Activated T-cell treated with anti-CD3 and anti-CD28 coated beads, Interleukin-2, amount 50 U/mL, for 24 hours (primary cell): ENCODE data around the gene RASSF8.

ENCODE experiments used
- DNase-seq: peaks from one replicate; pipeline ENCODE4 v3.0.0-alpha.2; 2020
- H3K27ac Mint-ChIP-seq: 2 replicates; pipeline ENCODE4 v1.8.0; 2020; ENCODE audit warnings: mild to moderate bottlenecking, mixed read lengths
- H3K27me3 Mint-ChIP-seq: 2 replicates; pipeline ENCODE4 v1.8.0; 2020; ENCODE audit warnings: mixed read lengths
- H3K36me3 Mint-ChIP-seq: 2 replicates; pipeline ENCODE4 v1.8.0; 2020; ENCODE audit warnings: low read depth, mixed read lengths
- H3K4me1 Mint-ChIP-seq: 2 replicates; pipeline ENCODE4 v1.8.0; 2020; ENCODE audit warnings: low read depth, mixed read lengths
- H3K4me3 Mint-ChIP-seq: 2 replicates; pipeline ENCODE4 v1.8.0; 2020; ENCODE audit warnings: mild to moderate bottlenecking, moderate library complexity, mixed read lengths
- H3K9me3 Mint-ChIP-seq: 2 replicates; pipeline ENCODE4 v1.8.0; 2020; ENCODE audit warnings: mixed read lengths

Gene RASSF8

DNA sequence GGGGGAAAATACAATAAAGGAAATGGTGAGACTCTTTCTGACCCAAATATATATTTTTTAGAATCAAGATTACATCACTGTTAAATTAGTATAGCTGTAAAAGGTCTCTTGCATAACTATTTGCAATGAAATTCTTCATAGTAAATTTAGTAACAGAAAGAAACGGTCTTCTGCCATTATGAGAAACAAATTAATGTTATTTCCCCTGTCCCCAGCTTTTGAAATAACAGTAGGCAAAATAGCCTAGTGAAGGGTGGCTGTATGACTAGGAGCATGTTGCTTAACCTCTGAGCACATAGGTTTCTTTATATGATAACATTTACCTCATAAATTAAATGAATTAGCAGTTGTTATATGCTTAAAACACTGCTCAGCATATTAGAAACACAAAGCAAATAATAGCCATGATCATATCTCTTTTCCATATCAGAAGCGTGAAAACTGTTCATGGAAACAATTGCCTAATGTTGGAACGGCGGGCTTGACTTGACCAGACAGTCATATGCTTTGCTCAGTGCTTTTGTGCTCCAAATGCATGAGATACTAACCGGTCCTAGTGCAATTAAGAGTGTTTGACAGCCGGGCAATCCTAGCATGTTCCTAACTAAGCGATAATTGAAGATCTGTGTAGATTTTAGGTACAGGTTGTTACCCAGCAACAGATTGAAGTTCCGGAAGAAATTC, 142.3 kb downstream of the RASSF8 start:
- Mint-ChIP-seq H3K9me3 (no peaks in the 10 kb centered on the region), H3K27ac (no peak overlapping the region), H3K27me3 (peaks cover 17% of the 10 kb centered on the region), H3K36me3 (no peaks in the 10 kb centered on the region), H3K4me3 (no peak overlapping the region), H3K4me1 (no peaks in the 10 kb centered on the region)
- DNase-seq = no peak

DNA sequence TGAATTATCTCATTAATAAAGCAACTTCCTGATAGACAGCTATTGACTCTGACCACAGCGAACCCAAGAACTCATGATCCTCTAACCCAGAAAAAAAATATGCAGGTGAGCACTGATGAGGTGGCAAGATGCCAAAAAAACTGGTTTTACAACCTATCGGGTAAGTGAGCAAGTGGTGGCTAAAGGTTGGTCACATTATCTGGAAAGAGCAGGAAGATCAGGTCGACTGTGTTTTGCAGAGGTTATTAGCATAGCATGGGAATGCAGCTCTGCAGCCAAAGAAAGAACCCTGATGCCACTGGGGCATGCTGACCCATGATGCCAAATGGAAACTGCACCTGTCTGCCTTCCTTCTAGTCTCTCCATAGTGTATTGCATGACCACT, 142.9 kb downstream of the RASSF8 start:
- Mint-ChIP-seq H3K9me3 (no peaks in the 10 kb centered on the region), H3K4me3 (no peak overlapping the region), H3K27me3 (peaks cover 19% of the 10 kb centered on the region), H3K36me3 (no peaks in the 10 kb centered on the region), H3K4me1 (no peaks in the 10 kb centered on the region), H3K27ac (no peak overlapping the region)
- no peak for DNase-seq

DNA sequence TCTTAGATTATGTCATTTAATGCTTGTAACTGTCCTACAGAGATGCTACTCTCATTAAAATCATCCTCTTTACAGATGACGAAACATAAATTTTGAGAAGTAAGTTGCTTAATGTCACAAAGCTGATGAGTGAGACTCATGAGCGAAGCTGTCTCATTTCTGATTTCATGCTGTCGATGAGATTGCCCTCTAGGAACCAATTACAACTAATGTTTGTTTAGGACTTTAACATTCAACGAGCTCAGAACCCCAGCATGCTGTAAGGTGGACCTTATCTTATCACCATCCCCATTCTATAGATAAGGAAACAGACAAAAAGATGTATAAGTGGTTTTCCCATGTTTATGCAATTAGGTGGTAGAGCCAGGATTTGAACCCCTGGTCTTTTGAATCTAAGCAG, 143.3 kb downstream of the RASSF8 start:
- Mint-ChIP-seq H3K9me3 (no peaks in the 10 kb centered on the region), H3K4me1 (no peaks in the 10 kb centered on the region), H3K36me3 (no peaks in the 10 kb centered on the region), H3K4me3 (no peak overlapping the region), H3K27me3 (peaks cover 22% of the 10 kb centered on the region), H3K27ac (no peak overlapping the region)
- DNase-seq = no peak

DNA sequence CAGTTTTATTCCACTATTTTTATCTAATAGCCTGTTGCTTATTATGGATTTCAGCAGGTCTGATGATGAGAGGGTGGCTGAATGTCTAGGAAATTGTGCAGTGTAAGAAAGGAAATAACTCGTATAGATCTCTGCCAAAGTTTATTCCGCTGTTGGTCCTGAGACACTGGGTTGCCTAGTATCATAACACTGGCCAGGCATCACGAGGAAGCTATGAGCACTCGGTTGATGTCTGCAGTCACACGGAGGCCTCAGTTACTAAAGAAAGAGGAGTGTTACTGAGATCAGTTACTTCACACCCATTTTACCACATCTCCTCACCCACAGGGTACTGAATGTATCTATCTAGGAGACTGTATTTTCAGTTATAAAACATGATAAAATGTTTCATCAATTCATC, 144.5 kb downstream of the RASSF8 start:
- Mint-ChIP-seq H3K27ac (no peak overlapping the region), H3K27me3 (peaks cover 17% of the 10 kb centered on the region), H3K4me3 (no peak overlapping the region), H3K4me1 (no peaks in the 10 kb centered on the region), H3K9me3 (no peaks in the 10 kb centered on the region), H3K36me3 (no peaks in the 10 kb centered on the region)
- DNase-seq = no peak

- Mint-ChIP-seq H3K27ac (no peak overlapping the region), H3K4me3 (no peak overlapping the region), H3K27me3 (peaks cover 14% of the 10 kb centered on the region), H3K36me3 (no peaks in the 10 kb centered on the region), H3K4me1 (no peaks in the 10 kb centered on the region), H3K9me3 (no peaks in the 10 kb centered on the region)
- no peak for DNase-seq
These were observed 147.9 kb downstream of the RASSF8 start for GRCh38 chr12:26106347-26106746.

DNA sequence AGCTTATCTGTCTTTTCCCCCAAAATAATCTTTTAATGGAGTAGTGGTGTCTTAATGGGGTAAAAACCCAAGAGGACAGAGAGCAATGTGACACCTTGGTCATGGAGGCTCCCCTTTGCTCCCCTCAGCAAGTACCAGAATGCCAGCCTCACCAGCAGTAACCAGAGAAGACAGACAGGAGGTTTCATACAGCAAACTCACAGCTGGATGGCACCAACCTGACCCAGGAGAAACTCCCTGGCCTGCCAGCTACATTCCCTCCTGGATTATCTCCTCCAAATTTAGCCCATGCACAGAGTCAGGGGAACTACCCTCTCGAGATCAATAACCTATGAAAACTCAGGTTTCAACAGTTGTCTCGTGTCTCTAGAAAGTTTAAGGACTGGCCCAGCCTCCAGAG, 150.4 kb downstream of the RASSF8 start:
- H3K4me1 Mint-ChIP-seq = peaks cover 5% of the 10 kb centered on the region
- no peaks in the 10 kb centered on the region for H3K9me3 Mint-ChIP-seq
- no peak for DNase-seq
- H3K27ac Mint-ChIP-seq = no peak overlapping the region
- no peaks in the 10 kb centered on the region for H3K36me3 Mint-ChIP-seq
- peaks cover 34% of the 10 kb centered on the region for H3K27me3 Mint-ChIP-seq
- no peak overlapping the region for H3K4me3 Mint-ChIP-seq

DNA sequence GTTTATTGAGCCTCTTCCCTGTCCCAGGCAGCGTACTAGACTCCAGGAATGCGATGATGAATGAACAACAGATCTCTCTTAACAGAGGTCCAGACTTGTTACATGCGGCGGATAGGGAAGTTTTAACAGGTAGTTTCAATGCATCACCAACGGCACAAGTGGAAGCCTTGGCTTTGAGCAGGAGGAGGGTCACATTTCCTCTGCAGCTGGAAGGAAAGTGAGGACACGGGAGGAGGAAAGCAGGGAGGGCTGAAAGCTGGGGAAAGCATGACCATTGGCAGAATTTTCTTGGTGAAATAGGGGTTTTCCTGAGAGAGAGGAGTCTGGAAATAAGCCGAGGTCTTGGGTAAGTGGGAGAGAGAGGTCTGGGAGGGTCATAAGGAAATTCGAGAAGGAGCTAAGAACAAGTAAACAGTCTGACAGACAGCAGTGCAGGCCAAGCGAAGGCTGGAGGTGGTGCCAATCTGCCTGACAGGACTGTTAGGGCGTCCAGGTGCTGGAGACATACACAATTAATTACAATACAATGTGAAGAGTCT, 150.9 kb downstream of the RASSF8 start:
- Mint-ChIP-seq H3K9me3 (no peaks in the 10 kb centered on the region), H3K4me3 (no peak overlapping the region), H3K27me3 (peaks cover 34% of the 10 kb centered on the region), H3K4me1 (peaks cover 6% of the 10 kb centered on the region), H3K36me3 (no peaks in the 10 kb centered on the region), H3K27ac (no peak overlapping the region)
- DNase-seq = no peak

DNA sequence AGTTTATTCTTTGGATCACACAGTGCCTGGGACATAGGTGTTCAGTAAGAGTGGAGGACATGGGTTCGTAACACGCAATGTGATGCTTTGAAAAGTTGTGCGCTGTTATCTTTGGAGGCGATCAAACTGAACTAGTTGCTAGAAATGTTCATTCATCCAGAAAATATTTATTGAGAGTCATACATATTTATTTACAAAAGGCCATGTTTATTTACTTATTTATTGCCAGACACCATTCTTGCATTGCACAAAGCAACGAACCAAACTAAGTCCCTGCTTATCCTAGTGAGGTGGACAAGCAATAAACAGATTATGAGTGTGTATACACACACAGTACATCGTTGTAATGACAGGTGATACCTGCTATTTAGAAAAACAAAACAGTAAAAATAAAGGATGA, 153.8 kb downstream of the RASSF8 start:
- H3K27ac Mint-ChIP-seq = no peak overlapping the region
- peaks cover 53% of the 10 kb centered on the region for H3K27me3 Mint-ChIP-seq
- H3K4me1 Mint-ChIP-seq = peaks cover 10% of the 10 kb centered on the region
- no peak for DNase-seq
- H3K9me3 Mint-ChIP-seq = no peaks in the 10 kb centered on the region
- H3K4me3 Mint-ChIP-seq = no peak overlapping the region
- no peaks in the 10 kb centered on the region for H3K36me3 Mint-ChIP-seq

GRCh38 chr12:26112703-26113147, 154.2 kb downstream of the RASSF8 start:
- Mint-ChIP-seq H3K36me3 (no peaks in the 10 kb centered on the region), H3K27me3 (peaks cover 57% of the 10 kb centered on the region), H3K9me3 (no peaks in the 10 kb centered on the region), H3K27ac (no peak overlapping the region), H3K4me1 (peaks cover 10% of the 10 kb centered on the region), H3K4me3 (no peak overlapping the region)
- no peak for DNase-seq

- Mint-ChIP-seq H3K4me3 (no peak overlapping the region), H3K9me3 (no peaks in the 10 kb centered on the region), H3K4me1 (peaks cover 10% of the 10 kb centered on the region), H3K36me3 (no peaks in the 10 kb centered on the region), H3K27ac (no peak overlapping the region), H3K27me3 (peaks cover 61% of the 10 kb centered on the region)
- DNase-seq = no peak
These were observed 154.7 kb downstream of the RASSF8 start for GRCh38 chr12:26113181-26113654.

DNA sequence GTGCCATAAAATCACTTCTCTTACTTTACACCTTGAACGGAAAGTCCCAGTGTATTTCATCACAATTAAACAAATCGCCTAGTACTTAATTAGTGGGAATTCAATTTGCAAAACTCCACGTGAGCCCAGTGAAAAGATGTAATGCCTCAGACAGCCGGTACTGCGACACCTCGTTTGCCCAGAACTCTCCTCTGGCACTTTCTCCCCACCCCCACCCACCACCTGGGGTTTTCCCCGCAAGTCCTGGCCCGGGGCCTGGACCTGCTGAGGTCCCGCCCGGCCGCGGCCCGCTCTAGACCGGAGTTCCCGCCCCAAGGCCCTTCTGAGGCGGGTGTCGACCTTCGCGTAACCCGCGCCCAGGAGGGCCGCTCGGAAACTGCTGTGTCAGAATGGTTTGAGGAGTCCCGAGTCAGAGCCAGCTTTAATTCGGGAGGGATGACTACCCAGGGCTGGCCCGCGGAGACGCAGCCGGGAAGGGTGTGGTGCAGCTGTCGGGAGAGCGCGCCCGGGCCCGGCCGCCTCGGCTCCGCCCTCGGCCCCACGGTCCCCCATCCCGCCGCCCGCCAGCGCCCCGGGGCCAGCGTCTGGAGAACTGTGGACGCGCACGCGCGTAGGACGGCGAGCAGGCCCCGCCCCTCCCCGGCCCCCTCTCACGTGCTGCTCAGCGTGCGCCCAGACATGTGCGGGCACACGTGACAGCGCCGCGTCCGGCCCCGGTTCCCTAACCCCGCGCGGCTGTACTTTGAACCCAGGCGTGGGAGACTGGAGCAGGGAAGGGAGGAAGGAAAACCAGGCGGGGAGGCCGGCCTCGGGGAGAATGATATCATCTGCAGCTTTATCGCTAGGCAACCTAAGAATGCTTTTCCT, 155.6 kb downstream of the RASSF8 start:
- H3K4me3 Mint-ChIP-seq = peak overlapping the region; percentile 60
- no peak overlapping the region for H3K27ac Mint-ChIP-seq
- H3K9me3 Mint-ChIP-seq = no peaks in the 10 kb centered on the region
- DNase-seq = peak; percentile 86
- peaks cover 10% of the 10 kb centered on the region for H3K4me1 Mint-ChIP-seq
- H3K36me3 Mint-ChIP-seq = no peaks in the 10 kb centered on the region
- H3K27me3 Mint-ChIP-seq = peaks cover 66% of the 10 kb centered on the region

DNA sequence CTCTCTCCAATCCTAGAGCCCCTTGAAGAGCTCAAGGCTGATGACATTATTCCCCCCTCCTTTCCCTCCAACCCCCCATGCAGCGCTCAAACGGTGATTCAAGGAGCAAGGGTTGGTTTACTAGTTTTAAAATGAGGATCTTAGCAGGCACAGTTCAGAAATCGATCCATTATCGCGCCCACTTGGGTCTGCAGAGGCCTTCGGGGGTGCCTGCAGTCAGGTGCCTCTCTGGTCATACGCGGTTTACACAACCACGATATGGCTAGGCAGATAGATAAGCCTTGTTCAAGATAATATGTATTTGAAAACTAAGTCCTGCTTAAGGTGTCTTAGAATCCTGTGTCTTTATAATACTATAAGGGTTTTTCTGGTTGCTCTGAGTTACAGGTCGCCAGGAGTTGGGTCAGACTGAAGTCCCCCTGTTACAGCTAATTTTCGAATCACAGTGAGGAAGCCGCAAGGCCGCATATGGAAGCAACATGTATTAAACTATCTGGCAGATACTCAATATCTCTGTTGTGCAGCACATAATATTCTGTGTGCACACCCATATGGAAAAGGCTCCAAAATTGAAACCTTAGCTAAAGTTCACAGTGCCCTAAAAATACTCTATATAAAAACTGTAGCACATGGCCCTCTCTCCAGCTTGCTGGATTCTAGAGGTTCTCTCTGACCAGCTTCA, 156.4 kb downstream of the RASSF8 start:
- H3K27ac Mint-ChIP-seq = no peak overlapping the region

GRCh38 chr12:26116829-26117715, 158.6 kb downstream of the RASSF8 start:
- H3K9me3 Mint-ChIP-seq = no peaks in the 10 kb centered on the region
- peaks cover 16% of the 10 kb centered on the region for H3K4me1 Mint-ChIP-seq
- no peaks in the 10 kb centered on the region for H3K36me3 Mint-ChIP-seq
- DNase-seq = no peak
- H3K27me3 Mint-ChIP-seq = peaks cover 80% of the 10 kb centered on the region
- H3K27ac Mint-ChIP-seq = no peak overlapping the region
- no peak overlapping the region for H3K4me3 Mint-ChIP-seq

More for the DNA sequence above, 156.4 kb downstream of the RASSF8 start:
- H3K27me3 Mint-ChIP-seq = peaks cover 74% of the 10 kb centered on the region
- no peak for DNase-seq
- H3K4me1 Mint-ChIP-seq = peaks cover 10% of the 10 kb centered on the region
- peak overlapping the region; percentile 11 for H3K4me3 Mint-ChIP-seq
- no peaks in the 10 kb centered on the region for H3K9me3 Mint-ChIP-seq
- H3K36me3 Mint-ChIP-seq = no peaks in the 10 kb centered on the region

- H3K27me3 Mint-ChIP-seq = peaks cover 74% of the 10 kb centered on the region
- H3K27ac Mint-ChIP-seq = no peak overlapping the region
- no peak overlapping the region for H3K4me3 Mint-ChIP-seq
- no peaks in the 10 kb centered on the region for H3K36me3 Mint-ChIP-seq
- peaks cover 22% of the 10 kb centered on the region for H3K4me1 Mint-ChIP-seq
- no peak for DNase-seq
- no peaks in the 10 kb centered on the region for H3K9me3 Mint-ChIP-seq
These were observed 159.8 kb downstream of the RASSF8 start for GRCh38 chr12:26118308-26118707.
